NK-92 (cell line): ENCODE measurements around the gene COLGALT1.
"Not testable (repeated sequence)": the region's sequence is repeated elsewhere in the genome, so short reads cannot be mapped to it uniquely, and the experiment has no call there.

Experiments used
- DNase-seq: peaks from one replicate; lab custom pipeline; 2025; ENCODE audit not compliant: unreplicated experiment; lab: John Stamatoyannopoulos, UW

The COLGALT1 gene

GRCh38 chr19:17532116-17532515 lies 23.3 kb upstream of the COLGALT1 start:
- DNase-seq = no peak

GRCh38 chr19:17532557-17532956 lies 22.9 kb upstream of the COLGALT1 start:
- no peak for DNase-seq

- no peak for DNase-seq
Measured at GRCh38 chr19:17534767-17535166, 20.7 kb upstream of the COLGALT1 start.

DNA sequence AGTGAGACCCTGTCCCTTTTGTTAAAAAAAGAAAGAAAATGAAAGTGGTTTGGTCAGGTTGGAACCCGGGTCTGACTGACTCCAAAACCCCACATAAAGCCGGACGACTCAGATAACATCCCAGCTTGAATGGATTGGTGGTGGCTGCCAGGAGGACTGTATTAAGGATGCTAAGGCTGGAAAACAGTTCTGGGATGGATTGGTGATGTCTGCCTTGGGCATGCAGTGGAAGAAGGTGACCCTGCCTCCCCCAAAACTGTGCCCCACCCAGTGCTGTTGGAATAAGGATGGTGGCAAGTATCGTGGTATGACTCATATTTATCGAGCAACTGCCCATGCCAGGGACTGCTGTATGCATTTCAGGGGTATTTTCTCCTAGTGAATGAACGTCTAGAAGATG lies 18.5 kb upstream of the COLGALT1 start:
- DNase-seq = no peak

DNA sequence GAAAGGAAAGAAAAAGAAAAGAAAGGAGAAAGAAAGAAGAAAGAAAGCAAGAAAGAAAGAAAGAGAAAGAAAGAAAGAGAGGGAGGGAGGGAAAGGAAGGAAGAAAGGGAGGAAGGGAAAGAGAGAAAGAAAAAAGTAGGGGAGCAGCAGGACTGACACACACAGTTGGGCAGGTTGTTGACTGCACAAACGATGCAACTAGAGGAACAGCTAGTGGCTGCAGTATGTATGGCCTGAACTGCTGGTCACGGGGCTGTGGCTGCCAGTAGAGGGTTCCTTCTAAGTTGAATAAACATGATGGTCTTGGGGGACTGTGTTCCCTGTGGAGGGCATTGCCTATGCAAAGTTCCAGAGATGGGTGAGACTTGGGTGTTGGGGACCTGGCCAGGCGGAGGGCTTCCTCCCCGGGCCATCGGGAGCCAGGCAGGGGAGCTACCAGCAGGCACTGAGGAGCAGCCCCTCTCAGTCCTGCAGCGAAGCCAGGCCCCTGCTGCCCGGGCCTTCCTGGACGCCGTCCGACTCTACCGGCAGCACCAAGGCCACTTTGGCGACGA lies 16.7 kb upstream of the COLGALT1 start:
- DNase-seq = no peak

DNA sequence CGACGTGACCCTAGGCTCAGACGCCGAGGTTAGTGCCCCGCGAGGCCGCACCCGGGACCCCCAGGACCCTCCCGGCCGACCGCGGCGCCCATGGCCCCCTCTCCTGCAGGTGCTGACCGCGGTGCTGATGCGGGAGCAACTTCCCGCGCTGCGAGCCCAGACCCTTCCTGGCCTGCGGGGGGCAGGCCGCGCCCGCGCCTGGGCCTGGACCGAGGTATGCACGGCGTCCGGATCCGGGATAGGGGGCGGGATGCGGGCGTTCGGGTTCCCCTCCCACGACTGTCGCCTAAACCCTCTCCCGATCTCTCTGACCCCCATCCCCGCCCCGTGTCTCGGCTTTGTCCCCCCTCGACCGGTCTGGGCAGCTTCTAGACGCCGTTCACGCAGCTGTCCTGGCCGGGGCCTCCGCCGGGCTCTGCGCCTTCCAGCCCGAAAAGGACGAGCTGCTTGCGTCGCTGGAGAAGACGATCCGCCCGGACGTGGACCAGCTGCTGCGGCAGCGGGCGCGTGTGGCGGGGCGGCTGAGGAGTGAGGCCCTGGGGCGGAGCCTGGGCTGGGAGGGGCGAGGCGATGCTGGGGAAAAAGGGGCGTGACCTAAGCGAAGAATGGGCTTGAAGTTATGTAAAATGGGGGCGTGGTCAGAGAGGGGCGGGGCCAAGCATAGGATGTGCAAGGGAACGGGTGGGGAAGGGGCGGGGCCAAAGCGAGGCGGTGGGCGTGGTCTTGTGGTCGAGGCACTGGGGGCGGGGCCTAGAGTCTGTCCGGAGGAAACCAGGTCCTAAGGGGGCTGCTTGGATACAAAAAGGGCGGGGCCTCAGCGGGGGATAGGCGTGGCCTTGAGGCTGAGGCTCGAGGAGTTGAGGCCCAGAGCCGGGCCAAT lies 16.0 kb upstream of the COLGALT1 start:
- DNase-seq = peak; percentile 83

DNA sequence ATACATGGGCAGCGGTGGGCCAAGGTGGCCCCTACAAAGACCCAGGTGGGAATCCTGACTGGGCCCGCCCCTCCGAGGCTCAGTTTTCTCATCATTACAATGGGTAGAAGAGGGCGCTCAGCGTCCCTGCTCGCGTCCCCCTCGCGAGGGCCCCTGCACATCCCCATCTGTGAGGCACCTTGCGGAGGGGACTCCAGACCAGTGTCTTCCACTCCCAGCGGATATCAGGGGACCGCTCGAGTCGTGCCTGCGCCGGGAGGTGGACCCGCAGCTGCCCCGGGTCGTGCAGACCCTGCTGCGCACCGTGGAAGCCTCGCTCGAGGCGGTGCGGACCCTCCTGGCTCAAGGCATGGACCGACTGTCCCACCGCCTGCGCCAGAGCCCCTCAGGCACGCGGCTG lies 15.3 kb upstream of the COLGALT1 start:
- DNase-seq = no peak

- DNase-seq = no peak
Measured at GRCh38 chr19:17541184-17541759, 14.2 kb upstream of the COLGALT1 start.

- DNase-seq = no peak
Measured at GRCh38 chr19:17542042-17542441, 13.4 kb upstream of the COLGALT1 start.

GRCh38 chr19:17542793-17543582 lies 12.5 kb upstream of the COLGALT1 start:
- no peak for DNase-seq

DNA sequence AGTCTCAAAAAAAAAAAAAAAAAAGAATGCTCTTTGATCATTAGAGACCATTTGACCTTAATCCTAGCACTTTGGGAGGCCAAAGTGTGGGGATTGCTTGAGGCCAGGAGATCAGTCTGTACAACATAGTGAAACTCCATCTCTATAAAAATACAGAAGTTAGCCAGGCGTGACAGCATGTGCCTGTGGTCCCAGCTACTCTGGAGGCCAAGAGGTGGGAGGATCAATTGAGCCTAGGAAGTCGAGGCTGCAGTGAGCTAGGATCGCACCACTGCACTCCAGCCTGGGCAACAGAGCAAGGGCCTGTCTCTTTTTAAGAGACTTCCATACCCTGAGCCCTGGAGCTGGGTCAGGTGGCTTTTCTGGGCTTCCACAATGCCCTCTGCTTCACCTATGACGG lies 11.5 kb upstream of the COLGALT1 start:
- DNase-seq = no peak

GRCh38 chr19:17544418-17544817 lies 11.0 kb upstream of the COLGALT1 start:
- no peak for DNase-seq

- DNase-seq = no peak
Measured at GRCh38 chr19:17548145-17548544, 7.3 kb upstream of the COLGALT1 start.

DNA sequence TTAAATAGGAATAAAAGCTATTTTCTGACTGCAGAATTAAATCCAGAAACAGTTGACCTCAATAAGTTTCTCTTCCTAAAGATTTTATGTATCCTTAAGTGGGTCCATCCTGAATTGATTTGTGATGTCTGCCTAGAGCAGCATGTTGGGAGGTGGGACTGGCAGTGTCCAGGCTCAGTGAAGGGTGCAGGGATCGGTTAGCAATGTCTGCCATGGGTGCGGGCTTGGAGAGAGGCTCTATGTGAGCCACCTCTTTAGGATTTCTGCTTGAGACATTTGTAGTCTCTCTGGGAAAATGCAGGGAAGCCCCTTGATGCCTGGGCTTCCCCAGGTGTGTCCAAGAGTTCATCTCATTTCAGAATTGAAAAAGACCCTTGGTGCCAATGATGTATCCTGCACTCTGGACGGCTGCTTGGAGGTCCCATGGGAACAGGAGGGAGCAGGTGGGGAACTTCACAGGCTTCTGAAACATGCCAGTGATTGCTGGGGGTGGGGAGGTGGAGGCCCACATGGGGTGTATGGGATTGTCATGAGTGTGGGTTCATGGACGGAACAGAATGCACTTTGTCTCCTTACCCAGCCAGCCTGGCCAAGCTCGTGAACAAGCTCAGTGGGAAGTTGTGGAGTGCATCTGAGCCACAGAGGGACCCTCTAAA lies 6.2 kb upstream of the COLGALT1 start:
- no peak for DNase-seq

GRCh38 chr19:17550076-17550667 lies 5.3 kb upstream of the COLGALT1 start:
- DNase-seq = no peak

GRCh38 chr19:17552735-17553134 lies 2.7 kb upstream of the COLGALT1 start:
- DNase-seq = not testable (repeated sequence)

GRCh38 chr19:17553256-17553655 lies 2.2 kb upstream of the COLGALT1 start:
- DNase-seq = no peak

- DNase-seq = no peak
Measured at GRCh38 chr19:17554968-17555479, 425 bp upstream of the COLGALT1 start.

- no peak for DNase-seq
Measured at GRCh38 chr19:17555929-17556813, 722 bp downstream of the COLGALT1 start.
